NCI-H524 (cell line): ENCODE data around the gene EPB41.
A peak's percentile ranks its signal among the peaks of the same experiment; 100 is the strongest.

ENCODE experiments used
- DNase-seq, 2 experiments: peaks; one replicate each; lab custom pipeline; 2025; lab: John Stamatoyannopoulos, UW

EPB41 gene

DNA sequence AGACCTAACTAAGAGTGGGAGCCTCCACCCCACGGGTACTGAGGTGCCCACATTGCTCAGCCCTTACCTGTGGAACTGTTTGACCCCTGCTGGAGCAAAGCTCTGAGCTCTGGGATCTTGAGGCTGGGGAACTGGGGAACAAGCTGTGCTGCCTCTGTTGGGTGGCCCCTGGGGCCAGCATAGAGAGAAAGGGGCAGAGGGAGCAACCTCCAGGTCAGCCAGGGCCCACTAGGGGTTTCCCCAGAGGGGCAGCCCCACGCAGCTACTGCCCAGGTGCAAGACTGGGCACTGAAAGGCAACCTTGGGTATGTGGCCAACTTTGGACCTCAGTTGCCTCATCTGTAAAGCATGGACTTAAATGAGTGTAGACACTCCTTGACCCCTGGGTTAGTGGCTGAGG lies 23.5 kb upstream of the EPB41 start:
- DNase-seq = no peak

DNA sequence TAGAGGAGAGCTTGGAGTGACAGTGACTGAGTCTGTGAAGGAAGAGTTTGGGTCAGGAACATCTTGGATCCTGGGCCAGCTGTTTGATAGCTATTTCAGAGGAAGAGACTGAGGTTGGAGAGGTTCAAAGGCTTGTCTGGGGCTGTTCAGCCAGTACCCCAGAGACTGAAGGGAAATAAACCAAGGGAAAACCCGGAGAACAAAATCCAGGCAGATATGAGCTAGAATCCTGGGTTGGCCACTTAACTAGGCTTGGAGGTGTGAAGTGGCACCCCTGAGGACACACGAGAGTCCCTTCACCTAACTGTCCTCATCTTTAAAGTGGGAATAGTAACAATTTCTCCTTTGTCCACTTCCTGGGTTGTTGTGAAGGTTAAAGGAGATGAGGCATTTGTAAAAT lies 23.1 kb upstream of the EPB41 start:
- DNase-seq = no peak

DNA sequence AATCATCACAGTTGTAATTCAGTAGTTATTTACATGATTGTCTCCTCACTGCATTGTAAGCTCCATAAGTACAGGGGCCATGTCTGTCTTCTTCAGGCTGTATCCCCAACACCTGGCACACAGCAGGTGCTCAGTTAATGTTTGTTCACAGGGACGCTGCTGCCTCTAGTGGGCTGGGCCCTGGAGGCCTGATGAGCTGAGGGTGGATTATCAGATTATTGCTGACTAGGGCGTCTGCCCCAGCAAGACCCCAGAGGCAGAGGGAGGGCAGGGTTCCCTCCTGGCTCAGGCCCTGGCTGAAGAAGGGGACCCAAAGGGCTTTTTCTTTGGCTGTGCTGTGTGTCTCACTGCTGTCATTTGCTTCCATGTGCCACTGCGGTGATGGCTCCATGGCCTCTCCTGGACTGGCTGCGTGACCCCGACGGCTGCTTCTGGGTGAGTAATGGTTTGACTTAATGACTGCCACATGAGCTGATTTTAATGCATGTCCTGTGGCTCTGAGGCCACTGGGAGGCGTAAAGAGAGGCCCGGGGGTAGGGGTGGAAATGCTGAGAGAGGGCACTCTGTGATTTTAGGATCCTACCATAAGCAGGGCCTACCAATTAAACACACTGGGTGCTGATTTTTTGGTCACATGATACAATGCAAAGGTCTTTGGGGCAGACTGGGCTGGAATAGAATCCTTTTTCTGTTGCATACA lies 20.8 kb upstream of the EPB41 start:
- peak; percentile 6 to 22 for DNase-seq

DNA sequence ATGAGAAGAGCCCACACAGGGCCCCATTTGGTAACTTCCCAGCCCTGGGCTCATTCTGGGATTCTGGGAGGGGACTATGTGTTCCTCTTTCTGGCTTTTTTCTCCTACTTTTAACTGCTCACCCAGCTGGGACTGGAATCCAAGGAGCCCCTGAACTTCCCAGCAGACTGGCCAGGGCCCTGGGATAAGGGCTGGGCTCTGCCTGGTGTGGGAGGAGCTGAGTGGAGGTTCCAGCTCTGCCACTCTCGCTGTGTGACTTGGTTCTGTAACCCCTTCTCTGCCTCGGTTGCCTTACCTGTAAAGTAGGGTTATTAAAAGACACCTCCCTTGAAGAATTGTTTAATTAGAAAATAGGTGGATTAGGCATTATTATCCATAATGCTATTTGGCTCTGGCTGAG lies 19.6 kb upstream of the EPB41 start:
- no peak for DNase-seq

DNA sequence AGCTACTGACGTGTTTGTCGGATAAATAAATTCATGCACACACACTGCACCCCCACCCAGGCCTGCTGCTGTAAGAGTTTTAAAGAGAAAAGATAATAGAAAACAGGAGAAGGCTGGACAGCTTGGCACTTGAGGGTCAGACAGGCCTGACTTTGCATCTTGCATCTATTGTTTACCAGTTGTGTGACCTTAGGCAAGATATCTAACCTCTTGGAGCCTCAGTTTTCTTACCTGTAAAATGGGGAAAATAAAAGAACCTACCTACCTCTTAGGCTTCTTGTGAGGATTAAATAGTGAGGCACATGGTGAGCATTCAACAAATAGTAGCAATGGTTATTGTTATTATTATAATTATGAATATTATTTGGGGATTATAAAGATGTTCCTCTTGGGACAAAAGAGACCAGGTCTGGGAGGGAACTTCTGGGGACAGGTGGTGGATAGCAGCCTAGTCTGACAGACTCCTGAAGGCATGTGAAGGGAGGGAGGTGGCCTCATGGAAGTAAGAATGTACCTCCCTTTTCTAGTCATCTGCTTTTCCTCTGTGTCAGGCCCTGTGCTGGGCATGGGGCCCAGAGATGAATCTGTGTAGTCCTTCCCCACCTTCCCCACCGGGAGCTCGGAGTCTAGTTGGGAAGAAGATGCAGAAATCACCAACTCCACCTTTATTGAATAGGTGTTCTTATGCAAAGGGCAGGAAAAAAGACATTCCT lies 18.3 kb upstream of the EPB41 start:
- DNase-seq = no peak

DNA sequence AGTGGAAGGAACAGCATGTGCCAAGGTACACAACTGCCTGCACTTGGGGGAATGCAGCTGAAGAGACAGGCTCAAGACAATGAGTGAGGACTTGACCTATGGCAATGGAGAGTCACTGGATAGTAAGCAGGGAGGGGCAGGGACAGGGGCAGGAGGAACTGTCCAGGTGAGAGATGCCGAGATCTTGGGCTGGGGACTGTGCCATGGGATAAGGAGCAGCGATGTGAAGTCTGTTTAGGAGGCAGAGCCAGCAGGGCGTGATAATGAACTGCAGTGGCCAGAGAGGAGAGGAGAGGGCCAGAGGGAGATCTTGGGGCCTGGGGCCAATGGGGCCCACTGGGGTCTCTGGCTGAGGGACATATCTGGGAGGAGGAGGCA lies 17.8 kb upstream of the EPB41 start:
- DNase-seq = no peak

DNA sequence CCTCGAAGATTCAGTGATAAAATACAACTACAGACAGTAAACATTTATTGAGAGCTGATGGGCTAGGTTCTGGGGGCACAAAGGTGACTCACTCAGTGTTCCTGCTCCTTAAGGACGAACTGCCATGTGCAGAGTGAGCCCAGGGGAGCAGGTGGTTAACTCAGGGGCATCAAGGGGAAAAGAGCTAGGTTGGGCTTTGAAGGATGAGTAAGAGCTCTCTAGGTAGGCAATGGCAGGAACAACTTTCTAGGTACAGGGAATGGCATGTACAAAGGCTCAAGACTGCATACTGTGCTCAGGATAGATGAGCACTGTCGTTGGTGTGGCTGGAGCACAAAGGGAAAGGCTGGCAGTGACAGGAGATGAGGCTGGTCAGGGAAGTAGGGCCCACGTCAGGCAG lies 16.6 kb upstream of the EPB41 start:
- DNase-seq = no peak

GRCh38 chr1:28898405-28898881 lies 15.9 kb upstream of the EPB41 start:
- peak; percentile 8 to 30 for DNase-seq

GRCh38 chr1:28899267-28899666 lies 15.1 kb upstream of the EPB41 start:
- peak; percentile 47 to 56 for DNase-seq

DNA sequence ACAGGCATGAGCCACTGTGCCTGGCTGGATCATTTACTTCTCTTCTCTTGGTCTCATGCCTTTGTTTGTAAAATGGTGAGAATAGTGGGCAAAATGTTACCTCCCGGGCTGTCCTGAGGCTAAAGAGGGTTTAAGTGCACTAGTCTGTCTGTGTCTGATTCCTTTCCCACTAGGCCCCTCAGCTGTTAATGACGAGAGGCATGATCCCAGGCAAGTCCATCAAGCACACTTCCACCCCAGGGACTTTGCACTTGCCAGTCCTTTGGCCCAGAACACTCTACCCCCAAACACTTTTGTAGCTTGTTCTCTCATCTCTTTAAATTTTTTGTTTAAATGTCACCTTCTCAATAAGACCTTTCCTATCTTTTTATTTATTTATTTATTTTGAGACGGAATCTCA lies 13.8 kb upstream of the EPB41 start:
- DNase-seq = no peak

DNA sequence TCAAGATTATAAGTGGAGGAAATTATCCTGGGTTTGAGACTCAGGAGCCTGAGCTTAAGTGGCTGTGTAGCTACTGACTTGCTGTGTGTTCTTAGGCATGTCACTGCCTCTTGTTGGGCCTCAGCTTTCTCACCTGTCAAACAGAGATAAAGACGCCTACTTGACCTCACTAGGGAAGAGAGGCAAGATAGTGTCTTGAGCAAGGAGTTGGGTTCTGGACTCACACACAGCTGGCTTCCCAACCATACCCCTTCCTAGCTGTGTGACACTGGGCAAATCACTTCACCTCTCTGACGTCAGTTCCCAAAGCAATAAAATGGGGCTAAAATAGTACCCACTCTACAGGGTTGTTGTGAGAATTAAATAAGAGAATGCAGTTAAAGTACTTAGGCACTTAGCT lies 11.6 kb upstream of the EPB41 start:
- no peak for DNase-seq

- no peak for DNase-seq
Measured at GRCh38 chr1:28905921-28906666, 8.3 kb upstream of the EPB41 start.

DNA sequence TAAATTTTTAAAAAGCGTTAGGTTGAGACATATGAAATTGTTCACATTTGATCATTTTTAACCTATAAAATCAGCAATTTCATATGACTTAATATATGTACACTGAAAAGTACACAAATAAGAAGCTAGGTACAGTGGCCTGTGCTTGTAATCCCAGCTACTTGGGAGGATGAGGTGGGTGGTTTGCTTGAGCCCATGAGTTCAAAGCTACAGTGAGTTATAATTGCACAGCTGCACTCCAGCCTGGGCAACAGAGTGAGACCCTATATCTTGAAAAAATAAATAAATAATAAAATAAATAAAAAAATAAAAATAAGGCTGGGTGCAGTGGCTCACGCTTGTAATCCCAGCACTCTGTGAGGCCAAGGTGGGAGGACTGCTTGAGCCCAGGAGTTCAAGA lies 5.2 kb upstream of the EPB41 start:
- DNase-seq = no peak

DNA sequence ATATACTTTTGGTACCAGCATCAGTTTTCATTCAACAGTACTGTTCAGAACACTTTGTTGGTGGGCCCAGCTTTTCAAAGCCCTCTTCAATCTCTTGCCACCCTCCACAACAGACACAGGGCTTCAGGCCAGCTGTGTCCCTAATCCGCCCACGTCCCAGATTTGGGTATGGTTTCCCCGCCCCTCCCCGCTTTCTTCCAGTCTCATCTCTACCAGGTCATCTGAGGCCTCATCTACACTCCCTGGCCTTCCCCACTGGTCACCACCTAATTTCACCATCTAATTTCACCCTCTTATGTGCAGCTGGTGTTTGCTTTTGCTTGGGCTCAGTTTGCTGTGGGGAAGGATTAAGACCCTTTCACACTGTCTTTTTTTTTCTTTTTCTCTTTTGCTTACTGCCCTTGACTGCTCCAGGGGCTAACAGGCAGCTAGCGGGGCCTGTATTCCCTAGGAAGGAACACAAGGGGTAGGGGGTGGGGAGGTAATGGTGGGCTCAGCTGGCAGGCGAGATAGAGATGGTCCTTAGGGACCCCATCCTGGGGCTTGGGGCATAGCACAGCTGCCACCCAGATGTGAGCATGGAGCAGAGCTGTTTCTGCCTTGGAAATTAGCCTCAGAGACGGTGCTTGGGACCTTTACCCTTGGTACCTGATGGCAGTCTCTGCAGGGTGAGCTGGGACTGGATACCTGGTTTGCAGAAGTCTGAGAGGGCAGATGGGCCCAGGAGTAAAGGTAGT lies 3.8 kb upstream of the EPB41 start:
- DNase-seq = peak; percentile 50 to 54

DNA sequence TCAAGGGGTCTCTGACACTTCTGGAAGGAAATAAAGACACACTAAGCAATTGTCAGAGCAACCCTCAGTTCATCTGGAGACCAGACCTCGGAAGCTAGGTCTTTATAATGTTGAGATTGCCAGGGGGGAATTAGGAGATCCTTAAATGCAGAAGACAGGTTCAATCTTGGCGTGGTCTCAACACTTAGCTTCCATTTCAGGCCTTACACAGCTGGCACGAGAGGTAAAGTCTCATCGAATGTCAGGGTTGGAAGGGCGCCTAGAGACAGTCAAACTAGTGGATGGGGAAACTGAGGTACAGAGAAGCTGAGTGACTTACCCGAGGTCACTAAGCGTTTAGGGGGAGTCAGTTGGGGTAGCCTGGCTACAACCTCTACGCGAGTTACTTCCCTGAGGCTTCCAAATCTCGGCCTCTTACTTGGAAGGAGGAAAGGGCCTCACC lies 562 bp upstream of the EPB41 start:
- DNase-seq = no peak

GRCh38 chr1:28915031-28915895 lies 894 bp downstream of the EPB41 start:
- peak; percentile 55 to 63 for DNase-seq

GRCh38 chr1:28917757-28918118 lies 3.4 kb downstream of the EPB41 start:
- peak in 1 of 2 experiments; percentile 14 for DNase-seq

GRCh38 chr1:28921286-28921869 lies 7.0 kb downstream of the EPB41 start:
- peak; percentile 38 to 73 for DNase-seq

DNA sequence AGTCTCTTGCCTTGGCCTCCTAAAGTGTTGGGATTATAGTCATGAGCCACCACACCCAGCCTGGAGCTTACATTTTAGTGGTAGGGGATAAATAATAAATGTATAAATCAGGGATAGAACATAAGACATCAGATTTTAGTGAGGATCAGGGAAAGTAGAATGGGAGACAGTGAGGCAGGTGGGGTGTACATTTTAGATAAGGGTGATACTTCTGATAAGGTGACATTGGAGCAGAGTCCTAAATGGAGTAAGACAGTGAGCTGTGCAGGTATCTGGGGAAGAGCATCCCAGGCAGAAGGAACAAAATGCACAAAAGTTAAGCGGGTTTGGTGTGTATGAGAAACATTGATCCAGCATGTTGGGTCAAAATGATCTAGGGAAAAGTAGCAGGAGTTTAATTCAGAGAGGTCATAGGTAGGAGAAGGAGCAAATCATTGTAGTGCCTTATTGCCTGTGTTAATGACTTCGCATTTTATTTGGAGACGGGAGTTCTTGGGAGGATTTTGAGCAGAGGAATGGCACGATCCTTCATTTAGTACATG lies 11.1 kb downstream of the EPB41 start:
- no peak for DNase-seq

DNA sequence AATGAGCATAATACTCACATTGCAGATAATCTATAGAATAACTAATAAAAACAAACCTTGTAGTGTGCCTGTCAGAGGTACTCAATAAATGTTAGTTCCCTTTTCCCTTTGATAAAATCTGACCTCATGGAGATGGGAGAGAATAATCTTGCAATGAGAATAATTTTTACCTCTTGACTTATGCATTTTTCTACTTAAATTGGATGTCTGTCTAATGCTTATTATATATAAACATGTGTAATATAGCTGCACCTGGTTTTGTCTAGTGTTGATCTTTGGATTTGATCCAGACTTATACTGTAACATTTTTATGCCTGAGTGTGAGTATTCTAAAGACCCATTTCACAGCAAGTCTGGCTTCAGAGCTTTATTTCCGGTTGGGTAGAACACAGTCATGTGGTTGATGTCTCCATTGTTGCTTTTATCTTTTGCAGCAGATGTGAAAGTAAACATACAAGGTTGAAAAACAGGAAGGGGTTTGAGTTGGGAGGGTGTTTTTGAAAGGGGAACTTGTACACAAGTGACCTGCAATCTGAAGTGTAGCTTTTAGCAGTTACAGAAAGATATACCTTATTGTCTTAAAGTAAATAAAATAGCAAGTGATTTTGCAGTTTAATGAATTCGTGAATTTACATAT lies 12.4 kb downstream of the EPB41 start:
- no peak for DNase-seq
